Sciatic nerve (tissue), 2 donors: ENCODE measurements around the gene GRB14. TPM values are rescaled to one million over a fixed set of nuclear protein-coding genes. Genes with fewer than 3 reads are reported as not detected.
A peak's percentile ranks its signal among the peaks of the same experiment; 100 is the strongest.

Source experiments
- ATAC-seq: fragments of 200-7000 bp; cut with Tn5 transposase; one replicate; pipeline ENCODE4 v1.9.1; 2020; ENCODE audit warnings: mild to moderate bottlenecking, moderate library complexity
- DNase-seq: peaks from one replicate; pipeline ENCODE4 v3.0.0-alpha.2; 2020; ENCODE audit warnings: low spot score
- intact Hi-C: fragments of 100-400 bp; cut with DNase I; formaldehyde crosslinking; loops from one replicate; pipeline ENCODE4 v1.14.2; 2022
- total RNA-seq: library from RNA; stranded (reverse); fragmentation: NEBNext Ultra II Directional; extraction: Animal tissue kit (Norgen Biotek cat#: 25700); gene quantifications from one replicate; pipeline ENCODE4 v1.2.1, GENCODE V29; 2021
- donor health status: DM: no; HTN: no; CAD: no.
- donor health status: DM: no; HTN: no; CAD: no.

GRB14 gene
- total RNA-seq, 1 donor from 2014 or later, result 20.2 TPM

- ATAC-seq (no peak), DNase-seq (no peak)
- intact Hi-C loops, result no loop called here
Observed at GRCh38 chr2:164450278-164450677, 171.0 kb downstream of the GRB14 start.

GRCh38 chr2:164449706-164450105, 171.6 kb downstream of the GRB14 start:
- intact Hi-C loops, result no loop called here
- no peak for DNase-seq
- peak; percentile 20 for ATAC-seq

DNA sequence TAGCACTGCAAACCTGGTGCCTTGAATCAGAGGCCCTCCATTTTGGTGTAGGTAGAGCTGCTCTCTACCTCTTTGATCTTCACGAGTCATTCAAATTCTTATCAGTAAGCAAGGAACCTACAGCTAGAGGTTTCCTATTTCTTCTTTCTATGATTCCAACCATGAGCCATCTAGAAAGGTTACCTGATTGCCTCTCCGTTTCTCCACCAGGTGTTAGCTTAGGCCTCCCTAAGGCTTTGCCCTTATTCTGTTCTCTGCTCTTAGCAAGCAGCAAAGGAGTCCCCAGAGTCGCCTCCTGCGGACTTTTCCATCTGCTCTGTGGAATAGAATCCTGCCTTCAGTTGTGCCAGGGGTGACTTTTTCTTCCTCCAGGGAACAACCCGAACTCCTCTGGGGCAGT, 173.6 kb downstream of the GRB14 start:
- ATAC-seq (no peak), DNase-seq (no peak)
- intact Hi-C loops, result no loop called here

Other genes with a start within 250 kb of the GRB14 start
- gene COBLL1, start 220.3 kb upstream of the GRB14 start, total RNA-seq, result 119 TPM